Neural cell (in vitro differentiated cells): ENCODE results near the gene PSPN. TPM values are rescaled to one million over a fixed set of nuclear protein-coding genes. Genes with fewer than 3 reads are reported as not detected.
"Not testable (repeated sequence)": the region's sequence is repeated elsewhere in the genome, so short reads cannot be mapped to it uniquely, and the experiment has no call there.

Experiments used
- H2AFZ ChIP-seq: fragments of 200-600, 300-800 bp; sonication (generic), shearing (Covaris generic); 2 replicates; pipeline ENCODE4 v1.6.0; 2014; ENCODE audit warnings: low read depth, mild to moderate bottlenecking, antibody characterized with exemption, low read length, moderate library complexity
- H3F3A ChIP-seq: fragments of 200-600 bp; shearing (Covaris generic); 2 replicates; pipeline ENCODE4 v1.6.1; 2016; ENCODE audit warnings: mild to moderate bottlenecking, moderate library complexity, mixed read lengths, antibody characterized with exemption, low read length; ENCODE audit not compliant: insufficient read depth, poor library complexity, severe bottlenecking
- H3K27ac ChIP-seq: fragments of 200-600, 300-800 bp; sonication (generic), shearing (Covaris generic); 2 replicates; pipeline ENCODE4 v1.5.1; 2014; ENCODE audit warnings: mild to moderate bottlenecking, low read length, moderate library complexity
- H3K27me3 ChIP-seq: fragments of 300-800, 200-600 bp; sonication (generic), shearing (Covaris generic); 2 replicates; pipeline ENCODE4 v1.6.0; 2014; ENCODE audit warnings: mild to moderate bottlenecking, low read depth, low read length, moderate library complexity; ENCODE audit not compliant: insufficient read depth
- H3K36me3 ChIP-seq: fragments of 300-800, 200-600 bp; sonication (generic), shearing (Covaris generic); 2 replicates; pipeline ENCODE4 v1.5.1; 2014; ENCODE audit warnings: mild to moderate bottlenecking, antibody characterized with exemption, low read length, moderate library complexity; ENCODE audit not compliant: insufficient read depth
- H3K4me2 ChIP-seq: fragments of 300-800, 200-600 bp; sonication (generic), shearing (Covaris generic); 2 replicates; pipeline ENCODE4 v1.6.0; 2014; ENCODE audit warnings: mild to moderate bottlenecking, low read length
- H3K4me3 ChIP-seq: fragments of 300-800, 200-600 bp; sonication (generic), shearing (Covaris generic); 2 replicates; pipeline ENCODE4 v1.5.1; 2014; ENCODE audit warnings: mild to moderate bottlenecking, low read length, moderate library complexity
- H3K79me2 ChIP-seq: fragments of 200-600 bp; shearing (Covaris generic); replicated peaks from 2 replicates; pipeline ENCODE4 v1.6.0; 2014; ENCODE audit warnings: mild to moderate bottlenecking, low read length, moderate library complexity; ENCODE audit not compliant: insufficient read depth
- H3K9ac ChIP-seq: fragments of 300-800, 200-600 bp; sonication (generic), shearing (Covaris generic); 2 replicates; pipeline ENCODE4 v1.6.1; 2016; ENCODE audit warnings: mild to moderate bottlenecking, low read length, mixed read lengths
- H3K9me2 ChIP-seq: fragments of 200-600 bp; shearing (Covaris generic); 2 replicates; pipeline ENCODE4 v1.6.1; 2016; ENCODE audit warnings: mild to moderate bottlenecking, low read length, mixed read lengths; ENCODE audit not compliant: insufficient read depth
- H3K9me3 ChIP-seq: fragments of 200-600, 300-800 bp; sonication (generic), shearing (Covaris generic); 2 replicates; pipeline ENCODE4 v1.6.1; 2016; ENCODE audit warnings: mild to moderate bottlenecking, mixed run types, low read length, moderate library complexity, mixed read lengths
- H4K20me1 ChIP-seq: fragments of 200-600 bp; shearing (Covaris generic); 2 replicates; pipeline ENCODE4 v1.6.1; 2016; ENCODE audit warnings: mild to moderate bottlenecking, mixed run types; ENCODE audit not compliant: insufficient read depth
- CTCF ChIP-seq: fragments of 450-650 bp; IDR thresholded peaks from 2 replicates; pipeline ENCODE4 v1.5.1; 2014; ENCODE audit warnings: antibody characterized with exemption, mild to moderate bottlenecking, moderate library complexity; ENCODE audit not compliant: poor library complexity, severe bottlenecking
- EP300 ChIP-seq: fragments of 450-650 bp; conservative IDR thresholded peaks from 2 replicates; pipeline ENCODE4 v1.6.1; 2014; ENCODE audit warnings: antibody characterized with exemption, mild to moderate bottlenecking, moderate library complexity; ENCODE audit not compliant: poor library complexity, severe bottlenecking
- EZH2 ChIP-seq: fragments of 200-600, 300-800 bp; shearing (Covaris generic), sonication (generic); IDR thresholded peaks from 2 replicates; pipeline ENCODE4 v1.6.1; 2014; ENCODE audit warnings: antibody characterized with exemption, low read length, borderline replicate concordance, mild to moderate bottlenecking; ENCODE audit not compliant: insufficient read depth, poor library complexity, severe bottlenecking
- MXI1 ChIP-seq: fragments of 450-650 bp; conservative IDR thresholded peaks from 2 replicates; pipeline ENCODE4 v1.6.1; 2014; ENCODE audit warnings: antibody characterized with exemption, mild to moderate bottlenecking; ENCODE audit not compliant: poor library complexity, severe bottlenecking
- POLR2AphosphoS5 ChIP-seq: IDR thresholded peaks from 2 replicates; pipeline ENCODE4 v1.6.1; 2012
- RAD21 ChIP-seq: fragments of 450-650 bp; conservative IDR thresholded peaks from 2 replicates; pipeline ENCODE4 v1.6.1; 2014; ENCODE audit warnings: antibody characterized with exemption, mild to moderate bottlenecking, moderate library complexity
- REST ChIP-seq: IDR thresholded peaks from 2 replicates; pipeline ENCODE4 v1.6.1; 2012; ENCODE audit warnings: borderline replicate concordance
- SMC3 ChIP-seq: fragments of 450-650 bp; conservative IDR thresholded peaks from 2 replicates; pipeline ENCODE4 v1.6.1; 2014; ENCODE audit warnings: antibody characterized with exemption, mild to moderate bottlenecking, moderate library complexity; ENCODE audit not compliant: poor library complexity
- TAF1 ChIP-seq: IDR thresholded peaks from 2 replicates; pipeline ENCODE4 v1.6.1; 2012; ENCODE audit warnings: low read depth
- polyA plus RNA-seq: library from polyadenylated mRNA; depleted of rRNA; stranded (reverse); fragments of >200 nt; gene quantifications from 2 replicates; pipeline ENCODE4 v1.2.3, GENCODE V29; 2014

PSPN gene
- polyA plus RNA-seq, 1 donor from 2014 or later: 1.5 TPM

DNA sequence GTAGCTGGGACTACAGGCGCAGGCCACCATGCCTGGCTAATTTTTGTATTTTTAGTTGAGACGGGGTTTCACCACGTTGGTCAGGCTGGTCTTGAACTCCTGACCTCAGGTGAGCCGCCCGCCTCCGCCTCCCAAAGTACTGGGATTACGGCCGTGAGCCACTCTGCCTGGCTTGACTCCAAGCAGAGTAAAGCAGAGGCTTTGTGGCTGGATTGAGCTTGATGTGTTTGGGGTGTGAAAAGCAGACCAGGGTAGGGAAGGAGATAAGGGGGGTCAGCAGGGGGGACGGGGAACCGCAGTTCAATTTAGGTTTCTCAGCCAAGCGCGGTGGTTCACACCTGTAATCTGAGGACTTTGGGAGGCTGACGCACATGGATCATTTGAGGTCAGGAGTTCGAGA is 18.6 kb downstream of the PSPN start:
- no peaks in the 10 kb centered on the region for H3K9me2 ChIP-seq
- H4K20me1 ChIP-seq: no peaks in the 10 kb centered on the region
- H3F3A ChIP-seq: no peaks in the 10 kb centered on the region
- H2AFZ ChIP-seq: no peak overlapping the region
- no peaks in the 10 kb centered on the region for H3K79me2 ChIP-seq
- TF ChIP-seq RAD21: no peak
- TF ChIP-seq EZH2: no peak
- no peak for TF ChIP-seq SMC3
- no peak for TF ChIP-seq POLR2AphosphoS5
- TF ChIP-seq TAF1: no peak
- TF ChIP-seq EP300: no peak
- TF ChIP-seq CTCF: no peak
- no peak for TF ChIP-seq REST
- no peak for TF ChIP-seq MXI1
- H3K27me3 ChIP-seq: no peaks in the 10 kb centered on the region
- H3K9ac ChIP-seq: no peak overlapping the region
- no peak overlapping the region for H3K27ac ChIP-seq
- no peak overlapping the region for H3K4me2 ChIP-seq
- H3K36me3 ChIP-seq: no peaks in the 10 kb centered on the region
- H3K9me3 ChIP-seq: no peaks in the 10 kb centered on the region
- no peak overlapping the region for H3K4me3 ChIP-seq

GRCh38 chr19:6355321-6356040 is 20.3 kb downstream of the PSPN start:
- not testable (repeated sequence) for H3K9ac ChIP-seq, H4K20me1 ChIP-seq, H3K9me2 ChIP-seq, H3K27me3 ChIP-seq, H3K79me2 ChIP-seq, H3K27ac ChIP-seq, H3F3A ChIP-seq, H3K4me3 ChIP-seq, H2AFZ ChIP-seq, H3K9me3 ChIP-seq, H3K4me2 ChIP-seq, H3K36me3 ChIP-seq
